ENCODE measurements around the gene DIPK1A.
A peak's percentile ranks its signal among the peaks of the same experiment; 100 is the strongest.

The DIPK1A gene

DNA sequence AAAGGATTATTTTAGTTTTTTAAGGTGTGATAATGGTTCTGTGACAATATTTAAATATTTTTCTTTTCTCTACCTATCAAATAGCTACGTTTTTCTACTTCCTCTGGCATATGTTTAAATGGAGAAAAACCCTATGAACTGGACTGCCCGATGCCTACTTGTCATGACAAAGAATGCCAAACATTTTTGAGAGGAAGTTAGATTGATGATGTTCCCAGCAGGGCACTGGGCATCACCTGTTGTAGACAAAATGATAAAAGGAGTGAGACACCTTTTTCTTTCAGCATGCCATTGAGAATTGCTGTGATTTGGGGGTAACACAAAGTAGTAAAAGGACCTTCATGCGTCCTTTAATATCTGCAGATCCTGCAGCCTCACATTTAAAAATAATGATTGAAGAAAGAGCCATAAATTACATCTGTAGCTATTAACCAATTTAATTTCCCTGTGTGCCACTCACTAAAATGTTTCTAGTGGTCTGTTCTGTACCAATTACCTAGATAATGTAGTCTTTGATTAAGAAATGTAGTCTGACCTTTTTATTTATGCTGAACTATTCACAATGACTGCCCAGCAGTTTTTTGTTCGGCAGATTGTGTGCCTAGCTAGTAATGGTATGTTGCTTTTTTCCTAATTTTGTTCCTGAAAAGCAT is 81.8 kb downstream of the DIPK1A start:
- no peak for DNase-seq (ENCODE audit: low read depth in 1 of 2, low spot score in 1 of 2)

GRCh38 chr1:92877792-92878191 is 83.5 kb downstream of the DIPK1A start:
- DNase-seq (ENCODE audit: low read depth in 1 of 2, low spot score in 1 of 2), result no peak

- DNase-seq (ENCODE audit: low read depth in 1 of 2, low spot score in 1 of 2), result no peak
Measured at GRCh38 chr1:92877081-92877711, 84.1 kb downstream of the DIPK1A start.

DNA sequence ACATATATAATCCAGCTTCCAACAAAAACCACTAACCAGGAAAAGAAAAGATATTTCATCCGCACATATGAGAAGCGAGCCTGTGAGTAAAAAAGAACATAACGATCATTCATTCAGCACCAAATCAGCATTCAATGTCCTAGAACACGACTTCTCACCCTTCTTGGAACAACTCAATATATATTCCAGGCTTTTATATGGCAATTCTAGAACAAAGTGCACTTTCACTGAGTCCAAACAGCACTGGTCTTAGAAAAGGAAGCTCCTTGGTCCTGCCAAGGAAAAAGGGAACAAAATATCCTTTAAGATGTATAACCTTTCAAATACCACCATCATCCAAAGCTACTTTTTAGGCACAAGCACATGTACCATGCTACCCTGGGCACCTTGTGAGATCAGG is 84.9 kb downstream of the DIPK1A start:
- no peak for DNase-seq (ENCODE audit: low read depth in 1 of 2, low spot score in 1 of 2)

DNA sequence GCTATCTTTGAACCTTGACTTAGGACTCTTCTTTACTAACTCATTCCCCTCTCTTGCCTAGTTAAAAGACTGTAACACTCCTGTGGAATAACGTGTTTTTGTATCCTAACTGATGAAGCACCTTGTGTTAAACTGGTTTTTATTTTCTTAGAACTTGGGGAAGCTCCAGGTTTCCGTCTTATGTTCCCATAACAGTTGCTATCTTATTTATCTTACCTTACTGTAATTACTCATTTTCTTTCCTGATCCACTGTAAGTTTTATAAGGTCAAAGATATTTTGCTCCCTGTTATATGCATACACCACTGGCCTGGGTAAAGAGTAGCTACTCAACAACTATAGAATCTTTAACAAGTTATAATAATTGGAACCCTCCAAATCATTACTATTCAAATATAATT is 86.3 kb downstream of the DIPK1A start:
- no peak for DNase-seq (ENCODE audit: low read depth in 1 of 2, low spot score in 1 of 2)

- no peak for DNase-seq (ENCODE audit: low read depth in 1 of 2, low spot score in 1 of 2)
Measured at GRCh38 chr1:92872719-92873118, 88.5 kb downstream of the DIPK1A start.

DNA sequence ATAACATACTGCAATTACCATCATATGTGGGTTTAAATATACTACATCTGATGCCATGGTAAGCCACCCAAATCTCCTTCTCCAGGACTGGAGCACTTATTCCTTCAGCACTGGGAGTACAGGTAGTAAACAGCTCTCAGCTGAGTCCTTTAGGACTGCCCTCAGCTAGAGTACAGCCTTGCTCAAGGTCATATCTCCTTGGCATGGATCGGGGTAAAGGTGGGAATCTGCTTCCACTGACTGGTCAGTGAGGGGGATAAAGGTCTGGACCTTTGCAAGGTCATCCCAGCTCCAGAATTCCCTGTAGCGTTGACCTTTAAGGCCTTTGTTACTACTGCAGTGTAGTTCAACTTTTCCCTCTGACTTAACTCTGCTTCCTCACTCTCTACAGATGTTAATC is 90.7 kb downstream of the DIPK1A start:
- no peak for DNase-seq (ENCODE audit: low read depth in 1 of 2, low spot score in 1 of 2)

DNA sequence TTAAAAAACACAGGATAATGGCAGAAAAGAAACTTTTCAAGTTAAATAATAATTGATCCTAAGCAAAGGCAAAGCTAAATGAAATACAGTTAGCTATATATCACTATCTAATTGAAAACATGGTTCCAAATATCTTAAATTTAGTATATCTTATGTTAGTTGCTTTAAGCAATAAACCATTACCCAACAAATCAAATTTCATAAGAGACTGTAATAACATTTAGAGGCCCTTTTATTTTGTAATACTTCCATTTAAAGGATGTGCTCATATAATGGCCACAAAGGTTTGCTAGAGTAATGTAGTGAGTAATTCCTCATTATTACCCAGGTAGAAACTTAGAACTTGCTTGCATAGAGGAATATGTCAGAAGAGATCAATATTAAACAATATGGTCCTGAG is 97.1 kb downstream of the DIPK1A start:
- DNase-seq (ENCODE audit: low read depth in 1 of 2, low spot score in 1 of 2), result no peak

GRCh38 chr1:92862605-92863004 is 98.7 kb downstream of the DIPK1A start:
- DNase-seq (ENCODE audit: low read depth in 1 of 2, low spot score in 1 of 2), result no peak

GRCh38 chr1:92859400-92860039 is 101.7 kb downstream of the DIPK1A start:
- no peak for DNase-seq (ENCODE audit: low read depth in 1 of 2, low spot score in 1 of 2)

DNA sequence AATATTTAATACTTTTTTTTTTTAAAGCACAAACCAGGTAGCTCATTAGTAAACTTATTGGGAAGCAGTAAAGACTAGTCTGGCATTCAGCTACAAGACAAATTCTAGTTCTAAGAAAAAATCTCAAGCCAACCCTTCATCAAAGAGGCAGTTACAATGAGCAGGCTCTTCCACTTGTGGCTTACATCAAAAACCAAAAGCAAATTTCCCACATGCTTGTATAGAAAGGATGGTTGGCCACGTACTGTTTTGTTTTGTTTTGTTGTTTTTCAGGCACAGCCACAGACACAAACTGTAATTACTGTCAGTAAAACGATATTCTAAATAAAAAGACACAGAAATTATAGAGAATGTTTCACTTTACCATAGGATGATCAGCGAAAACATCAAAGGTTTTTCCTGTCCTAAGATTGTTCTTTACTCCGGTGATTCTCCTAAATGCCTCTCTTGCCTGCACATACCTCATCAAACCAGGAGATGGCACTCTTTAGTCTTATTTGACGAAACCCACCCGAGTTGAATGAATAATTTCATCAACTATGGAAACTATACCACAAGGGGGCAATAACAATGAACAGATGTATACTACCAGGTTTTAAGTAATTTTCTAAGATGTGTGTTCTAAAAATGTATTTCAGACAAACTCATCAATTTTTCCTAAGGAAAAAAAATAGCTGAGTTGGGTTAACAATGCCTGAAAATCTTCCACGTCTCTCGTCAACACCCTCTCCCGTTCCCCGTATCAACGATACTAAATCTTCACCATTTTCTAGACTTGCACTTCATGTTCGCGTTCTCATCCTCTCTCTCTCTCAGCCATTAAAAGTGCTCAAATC is 102.5 kb downstream of the DIPK1A start:
- peak in 1 of 2 donors; percentile 21 for DNase-seq (ENCODE audit: low read depth in 1 of 2, low spot score in 1 of 2)

GRCh38 chr1:92857817-92858216 is 103.4 kb downstream of the DIPK1A start:
- no peak for DNase-seq (ENCODE audit: low read depth in 1 of 2, low spot score in 1 of 2)

- DNase-seq (ENCODE audit: low read depth in 1 of 2, low spot score in 1 of 2), result no peak
Measured at GRCh38 chr1:92855236-92855635, 106.0 kb downstream of the DIPK1A start.

- DNase-seq (ENCODE audit: low read depth in 1 of 2, low spot score in 1 of 2), result no peak
Measured at GRCh38 chr1:92854101-92854785, 107.0 kb downstream of the DIPK1A start.

GRCh38 chr1:92853299-92853698 is 108.0 kb downstream of the DIPK1A start:
- DNase-seq (ENCODE audit: low read depth in 1 of 2, low spot score in 1 of 2), result no peak

- no peak for DNase-seq (ENCODE audit: low read depth in 1 of 2, low spot score in 1 of 2)
Measured at GRCh38 chr1:92851729-92852128, 109.5 kb downstream of the DIPK1A start.

DNA sequence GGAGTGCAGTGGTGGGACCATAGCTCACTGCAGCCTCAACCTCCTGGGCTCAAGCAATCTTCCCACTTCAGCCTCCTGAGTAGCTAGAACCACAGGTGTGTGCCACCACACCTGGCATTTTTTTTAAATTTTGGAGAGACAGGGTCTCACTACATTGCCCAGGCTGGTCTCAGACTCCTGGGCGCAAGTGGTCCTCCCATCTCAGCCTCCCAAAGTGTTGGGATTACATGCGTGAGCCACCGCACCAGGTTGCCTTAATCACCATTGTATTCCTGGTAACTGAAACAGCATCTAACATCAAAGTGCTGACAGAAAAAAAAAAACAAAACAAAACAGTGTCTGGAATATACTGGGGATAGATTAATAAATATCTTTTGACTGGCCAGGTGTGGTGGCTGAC is 111.2 kb downstream of the DIPK1A start:
- no peak for DNase-seq (ENCODE audit: low read depth in 1 of 2, low spot score in 1 of 2)

DNA sequence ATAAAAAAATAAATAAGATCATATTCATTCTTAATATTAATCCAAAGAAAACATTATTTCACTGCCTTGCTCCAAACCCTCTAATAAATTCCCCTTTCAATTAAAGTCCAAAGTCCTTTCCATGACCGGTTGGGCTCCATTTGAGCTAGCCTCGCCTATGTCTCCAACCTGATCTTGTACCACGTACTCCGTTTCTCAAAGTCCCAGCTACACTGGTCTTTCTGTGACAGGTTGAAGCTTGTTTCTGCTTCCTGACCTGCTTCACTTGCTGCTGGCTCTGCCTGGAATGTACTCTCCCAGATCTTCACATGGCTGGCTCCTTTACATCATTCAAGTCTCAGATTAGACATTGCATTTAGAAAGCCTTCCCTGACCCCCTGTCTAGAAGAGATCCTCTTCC is 113.1 kb downstream of the DIPK1A start:
- no peak for DNase-seq (ENCODE audit: low read depth in 1 of 2, low spot score in 1 of 2)

GRCh38 chr1:92845908-92846307 is 115.4 kb downstream of the DIPK1A start:
- DNase-seq (ENCODE audit: low read depth in 1 of 2, low spot score in 1 of 2), result no peak

DNA sequence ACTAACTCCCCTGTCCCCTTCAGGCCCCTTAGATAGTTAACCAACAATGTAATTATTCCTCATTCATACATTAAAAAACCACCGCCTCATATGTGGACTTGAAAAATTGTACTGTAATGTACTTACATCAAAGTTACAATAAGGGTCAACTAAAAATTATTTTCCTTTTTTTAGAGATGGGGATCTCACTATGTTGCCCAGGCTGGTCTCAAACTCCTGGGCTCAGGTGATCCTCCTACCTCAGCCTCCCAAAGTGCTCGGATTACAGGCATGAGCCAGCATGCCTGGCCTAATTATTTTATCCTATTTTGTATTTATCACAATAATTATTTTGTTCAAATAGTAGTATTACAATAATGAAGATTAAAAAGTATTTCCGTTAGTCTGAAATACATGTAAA is 116.8 kb downstream of the DIPK1A start:
- DNase-seq (ENCODE audit: low read depth in 1 of 2, low spot score in 1 of 2), result no peak

Data from activated T-helper 1 cell treated with anti-CD3 and anti-CD28 coated beads, Interleukin-2, amount 50 U/mL, for 16 hours (primary cell).